Lung (tissue), 12 donors: ENCODE data around the gene VPS8. TPM values are rescaled to one million over a fixed set of nuclear protein-coding genes. Genes with fewer than 3 reads are reported as not detected.
A peak's percentile ranks its signal among the peaks of the same experiment; 100 is the strongest.

Source experiments
- ATAC-seq: fragments of 200-7000 bp; cut with Tn5 transposase; one replicate; pipeline ENCODE4 v1.9.1; 2020; ENCODE audit warnings: moderate number of reproducible peaks; ENCODE audit not compliant: insufficient read depth, low FRiP score
- DNase-seq, 3 donors: peaks; one replicate each; pipeline ENCODE4 v3.0.0-alpha.2; 2013 to 2017
- H3K27ac ChIP-seq, 2 donors: one replicate each; pipeline ENCODE4 v1.5.1; 2013; ENCODE audit warnings: mild to moderate bottlenecking in 2 of 2, moderate library complexity in 2 of 2, control low read depth in 1 of 2, inconsistent platforms in 1 of 2, low read depth in 1 of 2, low read length in 1 of 2
- H3K27me3 ChIP-seq, 3 donors: one replicate each; pipeline ENCODE4 v1.5.1; 2013; ENCODE audit warnings: low read length in 2 of 3; ENCODE audit not compliant: control insufficient read depth in 3 of 3, insufficient read depth in 3 of 3
- H3K36me3 ChIP-seq, 4 donors: one replicate each; pipeline ENCODE4 v1.5.1; 2013; ENCODE audit warnings: low read length in 4 of 4, mild to moderate bottlenecking in 1 of 4, moderate library complexity in 1 of 4; ENCODE audit not compliant: control insufficient read depth in 4 of 4, insufficient read depth in 4 of 4
- H3K4me1 ChIP-seq, 5 donors: one replicate each; pipeline ENCODE4 v1.5.1; 2013; ENCODE audit warnings: low read length in 5 of 5, mild to moderate bottlenecking in 2 of 5, moderate library complexity in 1 of 5; ENCODE audit not compliant: control insufficient read depth in 5 of 5, insufficient read depth in 5 of 5
- H3K4me3 ChIP-seq: one replicate; pipeline ENCODE4 v1.5.1; 2013; ENCODE audit warnings: mild to moderate bottlenecking, control low read depth, moderate library complexity
- H3K9ac ChIP-seq, 2 donors: one replicate each; pipeline ENCODE4 v1.5.1; 2013; ENCODE audit warnings: low read length in 2 of 2, control low read depth in 1 of 2; ENCODE audit not compliant: insufficient read depth in 1 of 2
- H3K9me3 ChIP-seq, 4 donors: one replicate each; pipeline ENCODE4 v1.5.1; 2013; ENCODE audit warnings: low read length in 3 of 4, mild to moderate bottlenecking in 1 of 4, moderate library complexity in 1 of 4; ENCODE audit not compliant: control insufficient read depth in 4 of 4, insufficient read depth in 3 of 4
- CTCF ChIP-seq: IDR thresholded peaks from 2 replicates; pipeline ENCODE4 v1.5.1; 2012; ENCODE audit warnings: mild to moderate bottlenecking; ENCODE audit errors: control extremely low read depth, extremely low read depth
- WGBS, 2 donors: extraction: QIAGEN DNeasy Blood & Tissue Kit; methylation state at CpG; one replicate each; pipeline ENCODE4 v1.1.7; 2013; 5-methylcytosine and 5-hydroxymethylcytosine counted together
- polyA plus RNA-seq, 2 donors: library from polyadenylated mRNA; stranded (reverse); fragments of 200-250 nt; gene quantifications; one replicate each; pipeline ENCODE4 v1.2.1, GENCODE V29; 2013
- total RNA-seq, 2 donors: library from RNA; depleted of rRNA in 1 of 2; stranded (reverse); fragments of >200 nt in 1 of 2; gene quantifications; one replicate each; pipeline ENCODE4 v1.2.1, GENCODE V29; 2014 to 2021
- donor health status: control.
- donor health status: control.
- donor health status: Bipolar disorder and iron deficiency.
- donor health status: healthy.
- donor health status: DM: yes; HTN: yes; CAD: no.

Gene VPS8
- total and polyA plus RNA-seq, 4 donors: 13.9 to 184 (median 38.5) TPM

- WGBS, 2 donors: 88 to 91% methylated on average over 3 of the region's 3 CpGs
- DNase-seq (no peak), ATAC-seq (no peak)
- H3K9me3 ChIP-seq: no peaks in the 10 kb centered on the region
- no peak overlapping the region for H3K27ac ChIP-seq
- H3K9ac ChIP-seq: no peak overlapping the region
- no peaks in the 10 kb centered on the region for H3K27me3 ChIP-seq
- H3K4me1 ChIP-seq: peaks cover 0 to 24% (median 6%) of the 10 kb centered on the region in 5 donors
- TF ChIP-seq CTCF: no peak
- H3K4me3 ChIP-seq: no peak overlapping the region
- peaks cover 0 to 4% (median 0%) of the 10 kb centered on the region in 4 donors for H3K36me3 ChIP-seq
These were observed 1.4 kb downstream of the VPS8 start for GRCh38 chr3:184813357-184813756.

- no peaks in the 10 kb centered on the region for H3K27me3 ChIP-seq
- no peak overlapping the region for H3K9ac ChIP-seq
- peaks cover 0 to 4% (median 0%) of the 10 kb centered on the region in 4 donors for H3K36me3 ChIP-seq
- H3K9me3 ChIP-seq: no peaks in the 10 kb centered on the region
- ATAC-seq: no peak
- no peak overlapping the region for H3K4me3 ChIP-seq
- no peak for DNase-seq
- no peak for TF ChIP-seq CTCF
- no peak overlapping the region for H3K27ac ChIP-seq
- peaks cover 0 to 24% (median 6%) of the 10 kb centered on the region in 5 donors for H3K4me1 ChIP-seq
These were observed 2.2 kb downstream of the VPS8 start for GRCh38 chr3:184814214-184814613.

DNA sequence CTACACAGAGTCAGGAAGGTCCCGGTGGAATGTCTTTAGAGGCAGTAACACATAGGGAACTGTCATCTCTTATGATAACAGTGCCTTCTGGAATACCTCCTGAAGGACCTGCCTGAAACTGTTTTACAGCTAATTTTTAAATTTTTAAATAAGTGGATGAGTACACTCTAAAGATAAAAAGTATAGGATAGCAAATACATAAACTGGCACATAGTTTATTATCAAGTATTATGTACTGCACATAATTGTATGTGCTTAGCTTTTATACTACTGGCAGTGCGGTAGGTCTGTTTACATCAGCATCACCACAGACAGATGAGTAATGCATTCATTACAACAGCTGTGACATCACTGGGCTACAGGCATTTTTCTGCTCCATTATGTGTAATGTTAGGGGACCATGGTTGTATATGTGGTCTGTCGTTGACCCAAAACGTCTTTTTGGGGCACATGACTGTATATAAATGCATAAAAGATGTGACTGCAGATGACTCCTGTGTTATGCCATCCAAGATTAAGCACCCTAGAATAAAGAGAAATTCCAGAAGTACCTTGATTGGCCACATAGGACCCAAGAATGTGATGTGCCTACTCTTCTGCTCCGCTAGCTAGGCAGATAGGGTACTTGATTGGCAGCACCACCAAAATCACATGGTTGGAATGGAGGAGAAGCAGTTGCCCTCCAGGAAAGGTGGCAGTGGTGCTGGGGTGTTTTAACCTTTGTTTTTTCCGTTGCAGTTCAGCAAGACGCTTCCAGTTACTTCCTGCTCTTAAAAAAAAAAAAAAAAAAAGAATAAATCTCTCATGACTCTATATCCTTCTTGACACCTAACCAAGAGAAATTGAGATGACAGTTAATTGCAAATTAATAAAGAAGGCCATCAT lies 3.3 kb downstream of the VPS8 start:
- ATAC-seq: no peak
- H3K36me3 ChIP-seq: peaks cover 0 to 4% (median 0%) of the 10 kb centered on the region in 4 donors
- no peaks in the 10 kb centered on the region for H3K9me3 ChIP-seq
- H3K4me1 ChIP-seq: peaks cover 0 to 27% (median 6%) of the 10 kb centered on the region in 5 donors
- no peaks in the 10 kb centered on the region for H3K27me3 ChIP-seq
- no peak for TF ChIP-seq CTCF
- DNase-seq: no peak
- H3K9ac ChIP-seq: no peak overlapping the region
- H3K27ac ChIP-seq: peak overlapping the region in 1 of 2 donors; percentile 48
- H3K4me3 ChIP-seq: no peak overlapping the region
- 63 to 71% methylated on average over 7 of the region's 7 CpGs for WGBS, 2 donors
